Measurements from ENCODE around the gene ISG15.
A peak's percentile ranks its signal among the peaks of the same experiment; 100 is the strongest.
"Not testable (repeated sequence)": the region's sequence is repeated elsewhere in the genome, so short reads cannot be mapped to it uniquely, and the experiment has no call there.

Gene ISG15

GRCh38 chr1:1011396-1011949 lies 1.8 kb upstream of the ISG15 start:
- no peak for DNase-seq (ENCODE audit: low read depth in 2 of 2)

DNA sequence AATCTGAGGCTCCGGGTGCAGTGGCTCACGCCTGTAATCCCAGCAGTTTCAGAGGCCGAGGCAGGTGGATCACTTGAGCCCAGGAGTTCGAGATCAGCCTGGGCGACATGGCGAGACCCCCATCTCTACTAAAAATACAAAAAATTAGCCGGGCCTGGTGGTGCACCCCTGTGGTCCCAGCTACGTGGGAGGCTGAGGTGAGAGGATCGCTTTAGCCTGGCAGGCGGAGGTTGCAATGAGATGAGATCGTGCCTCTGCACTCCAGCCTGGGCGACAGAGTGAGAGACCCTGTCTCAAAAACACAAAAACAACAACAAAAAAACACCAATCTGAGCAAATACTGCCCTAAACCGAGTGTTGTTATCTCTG lies 577 bp upstream of the ISG15 start:
- DNase-seq (ENCODE audit: low read depth in 2 of 2): not testable (repeated sequence)

DNA sequence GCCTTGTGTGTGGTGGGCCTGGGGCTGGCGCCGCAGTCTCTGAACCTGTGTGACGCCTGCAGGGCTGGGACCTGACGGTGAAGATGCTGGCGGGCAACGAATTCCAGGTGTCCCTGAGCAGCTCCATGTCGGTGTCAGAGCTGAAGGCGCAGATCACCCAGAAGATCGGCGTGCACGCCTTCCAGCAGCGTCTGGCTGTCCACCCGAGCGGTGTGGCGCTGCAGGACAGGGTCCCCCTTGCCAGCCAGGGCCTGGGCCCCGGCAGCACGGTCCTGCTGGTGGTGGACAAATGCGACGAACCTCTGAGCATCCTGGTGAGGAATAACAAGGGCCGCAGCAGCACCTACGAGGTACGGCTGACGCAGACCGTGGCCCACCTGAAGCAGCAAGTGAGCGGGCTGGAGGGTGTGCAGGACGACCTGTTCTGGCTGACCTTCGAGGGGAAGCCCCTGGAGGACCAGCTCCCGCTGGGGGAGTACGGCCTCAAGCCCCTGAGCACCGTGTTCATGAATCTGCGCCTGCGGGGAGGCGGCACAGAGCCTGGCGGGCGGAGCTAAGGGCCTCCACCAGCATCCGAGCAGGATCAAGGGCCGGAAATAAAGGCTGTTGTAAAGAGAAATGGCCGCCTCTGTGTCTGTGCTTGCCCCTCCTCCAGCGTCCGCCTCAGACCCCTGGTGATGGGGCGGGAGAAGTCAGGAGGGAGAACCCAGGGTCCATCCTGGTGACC lies 788 bp downstream of the ISG15 start:
- DNase-seq (ENCODE audit: low read depth in 2 of 2): no peak

DNA sequence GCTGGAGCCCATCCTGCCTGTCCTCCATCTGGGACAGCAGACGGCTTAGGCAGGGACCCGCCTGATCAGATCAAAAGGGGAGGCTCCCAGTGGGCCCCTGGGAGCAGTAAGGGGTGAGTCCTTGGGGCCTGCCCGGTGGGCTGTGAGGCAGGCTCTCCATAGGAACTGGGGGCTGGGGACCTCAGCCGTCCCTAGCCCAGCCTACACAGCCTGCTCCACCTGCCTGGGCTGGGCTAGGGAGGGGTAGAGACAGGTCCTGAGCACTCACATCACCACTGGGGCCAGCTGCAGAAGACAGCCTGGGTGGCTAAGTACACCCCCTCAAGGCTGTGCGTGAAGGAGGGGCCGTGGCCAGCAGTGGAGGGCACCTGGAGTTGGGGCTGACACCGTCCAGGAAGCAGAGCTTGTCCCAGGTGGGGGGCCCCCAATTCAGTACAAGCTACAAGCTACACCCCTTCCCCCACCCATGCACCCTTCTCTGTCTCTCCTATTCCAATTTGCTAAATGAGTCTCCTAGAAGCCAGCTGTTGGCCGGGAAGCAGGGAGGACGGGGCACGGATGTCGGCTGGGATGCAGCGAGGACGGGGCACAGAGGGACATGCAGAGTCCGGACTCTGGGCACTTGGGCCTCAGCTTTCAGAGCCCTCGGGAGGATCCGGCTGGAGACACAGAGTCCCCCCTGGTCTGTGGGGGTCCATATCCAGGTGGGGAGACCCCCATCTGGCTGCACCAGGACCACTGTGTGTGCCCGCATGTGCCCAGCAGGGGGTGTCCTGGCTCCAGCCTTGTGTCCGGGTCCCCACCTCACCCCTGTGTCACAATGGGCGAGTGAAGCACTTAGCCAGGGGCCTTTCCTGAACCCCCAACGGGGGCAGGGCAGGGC lies 1.7 kb downstream of the ISG15 start:
- DNase-seq (ENCODE audit: low read depth in 2 of 2): no peak

GRCh38 chr1:1017397-1018320 lies 4.4 kb downstream of the ISG15 start:
- DNase-seq (ENCODE audit: low read depth in 2 of 2): not testable (repeated sequence)

DNA sequence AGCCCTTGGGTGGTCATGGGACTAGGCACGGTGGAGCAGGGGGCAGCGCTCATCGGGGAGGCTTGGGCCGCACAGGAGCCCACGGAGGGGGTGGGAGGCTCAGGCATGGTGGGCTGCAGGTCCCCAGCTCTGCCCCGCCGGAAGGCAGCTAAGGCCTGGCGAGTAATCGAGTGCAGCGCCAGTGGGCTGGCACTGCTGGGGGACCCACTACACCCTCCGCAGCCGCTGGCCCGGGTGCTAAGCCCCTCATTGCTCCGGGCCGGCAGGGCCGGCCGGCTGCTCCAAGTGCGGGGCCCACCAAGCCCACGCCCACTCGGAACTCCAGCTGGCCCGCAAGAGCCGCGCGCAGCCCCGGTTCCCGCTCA lies 5.0 kb downstream of the ISG15 start:
- not testable (repeated sequence) for DNase-seq (ENCODE audit: low read depth in 2 of 2)

GRCh38 chr1:1019122-1019999 lies 6.1 kb downstream of the ISG15 start:
- DNase-seq (ENCODE audit: low read depth in 2 of 2): peak; percentile 43 to 74

- no peak for DNase-seq (ENCODE audit: low read depth in 2 of 2)
These were observed 6.7 kb downstream of the ISG15 start, which contains the start of gene AGRN for GRCh38 chr1:1020000-1020404. TSS of gene AGRN (plus strand) at chr1:1020120. CDS start at chr1:1020173, 53 bp downstream.

DNA sequence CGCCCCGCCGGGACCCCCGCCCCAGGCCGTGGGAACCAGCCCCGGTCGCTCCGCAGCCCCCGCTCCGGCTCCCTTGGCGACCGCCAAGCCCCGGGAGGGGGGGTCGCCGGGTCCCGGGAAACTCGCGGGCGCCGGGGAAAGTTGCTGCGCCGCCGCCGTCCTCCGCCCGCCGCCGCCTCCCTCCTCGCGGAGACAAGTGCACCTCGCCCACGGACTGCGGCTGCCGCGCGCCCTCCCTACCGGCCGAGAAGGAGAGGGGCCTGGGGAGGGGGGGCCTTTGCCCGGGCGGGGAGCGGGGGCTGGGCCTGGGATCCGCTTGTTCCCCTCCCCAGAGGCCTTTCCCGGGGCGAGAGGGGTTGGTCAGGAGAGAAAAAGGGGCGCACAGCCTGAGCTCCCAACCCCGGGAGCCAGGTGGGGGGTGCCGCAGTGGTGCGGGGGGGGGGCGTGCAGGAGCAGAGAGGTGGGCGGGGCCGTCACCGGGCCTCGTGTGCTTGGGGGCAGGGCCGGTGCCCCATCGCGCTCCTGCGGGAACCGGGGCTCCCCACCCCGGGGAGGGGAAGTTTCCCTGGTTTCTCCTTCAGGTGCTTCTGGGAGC lies 7.2 kb downstream of the ISG15 start:
- peak in 1 of 2 donors; percentile 61 for DNase-seq (ENCODE audit: low read depth in 2 of 2)

GRCh38 chr1:1021010-1021919 lies 8.0 kb downstream of the ISG15 start:
- DNase-seq (ENCODE audit: low read depth in 2 of 2): no peak

DNA sequence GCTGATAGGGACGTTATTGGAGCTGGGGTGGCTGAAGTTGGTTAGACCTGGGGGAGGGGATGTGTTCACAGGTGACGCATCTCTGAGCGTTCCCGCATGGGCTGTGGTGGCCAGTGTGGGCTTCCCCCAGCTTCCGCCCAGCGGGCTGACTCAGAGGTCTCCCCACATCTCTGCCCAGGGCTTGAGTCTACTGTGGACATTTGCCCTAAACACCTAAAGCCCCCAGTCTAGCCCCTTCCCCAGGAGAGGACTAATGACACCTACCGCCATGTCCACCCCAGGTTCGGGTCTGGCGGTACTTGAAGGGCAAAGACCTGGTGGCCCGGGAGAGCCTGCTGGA lies 8.6 kb downstream of the ISG15 start:
- DNase-seq (ENCODE audit: low read depth in 2 of 2): no peak

GRCh38 chr1:1022302-1023009 lies 9.2 kb downstream of the ISG15 start:
- no peak for DNase-seq (ENCODE audit: low read depth in 2 of 2)

GRCh38 chr1:1023700-1024099 lies 10.4 kb downstream of the ISG15 start:
- DNase-seq (ENCODE audit: low read depth in 2 of 2): no peak

DNA sequence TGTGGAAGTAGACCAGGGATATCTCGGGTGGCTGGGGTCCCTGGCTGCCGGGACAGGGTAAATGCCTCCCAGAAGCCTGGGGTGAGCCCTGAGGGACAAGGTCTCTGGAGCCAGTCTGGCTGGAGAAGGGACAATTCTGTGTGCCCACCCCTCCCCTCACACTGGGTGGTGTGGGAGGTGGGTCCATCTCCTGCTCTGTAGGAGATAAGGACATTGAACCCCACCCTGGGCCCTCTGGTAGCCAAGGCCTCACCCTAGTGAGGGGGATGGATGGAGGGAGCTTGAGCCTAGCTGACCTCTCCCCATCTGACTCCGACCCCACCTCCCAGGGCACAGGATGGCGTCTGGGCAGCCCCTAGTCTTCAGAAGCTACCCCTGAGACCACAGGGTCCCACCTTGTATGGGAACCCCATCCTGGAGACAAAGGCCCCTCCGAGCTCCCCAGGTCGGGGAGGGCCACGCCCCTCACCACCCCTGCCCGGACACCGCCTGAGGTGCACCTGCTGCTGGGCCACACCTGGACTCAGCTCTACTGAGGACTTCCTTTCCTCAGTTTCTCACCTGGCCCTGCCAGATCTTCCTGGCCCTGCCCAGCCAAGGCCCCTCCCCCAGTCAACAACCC lies 11.0 kb downstream of the ISG15 start:
- DNase-seq (ENCODE audit: low read depth in 2 of 2): no peak

- no peak for DNase-seq (ENCODE audit: low read depth in 2 of 2)
These were observed 11.7 kb downstream of the ISG15 start for GRCh38 chr1:1024771-1025699.

GRCh38 chr1:1025730-1026129 lies 12.4 kb downstream of the ISG15 start:
- DNase-seq (ENCODE audit: low read depth in 2 of 2): no peak

All from stimulated activated CD8-positive, alpha-beta memory T cell treated with anti-CD3 and anti-CD28 coated beads, Interleukin-7, amount 100 ng/mL, for 4 hours (primary cell).